Liver (tissue), 9 donors: Measurements from ENCODE around the gene TBC1D5. TPM values are rescaled to one million over a fixed set of nuclear protein-coding genes. Genes with fewer than 3 reads are reported as not detected.
A peak's percentile ranks its signal among the peaks of the same experiment; 100 is the strongest.

Experiments
- DNase-seq: peaks from one replicate; pipeline ENCODE4 v3.0.0-alpha.2; 2017; ENCODE audit warnings: low spot score
- H3K27ac ChIP-seq, 2 donors: one replicate each; pipeline ENCODE4 v1.7.0; 2013; ENCODE audit warnings: inconsistent platforms in 2 of 2, low read length in 2 of 2, control low read depth in 1 of 2, low read depth in 1 of 2, mild to moderate bottlenecking in 1 of 2
- H3K27me3 ChIP-seq, 4 donors: one replicate each; pipeline versions ENCODE4 v1.6.1 to v1.7.0; 2013; ENCODE audit warnings: low read length in 3 of 4, inconsistent platforms in 1 of 4, mild to moderate bottlenecking in 1 of 4, moderate library complexity in 1 of 4; ENCODE audit not compliant: control insufficient read depth in 4 of 4, insufficient read depth in 4 of 4
- H3K36me3 ChIP-seq, 4 donors: one replicate each; pipeline versions ENCODE4 v1.6.1 to v1.7.0; 2013; ENCODE audit warnings: low read length in 3 of 4, mild to moderate bottlenecking in 3 of 4, low read depth in 1 of 4, moderate library complexity in 1 of 4; ENCODE audit not compliant: control insufficient read depth in 4 of 4, insufficient read depth in 3 of 4
- H3K4me1 ChIP-seq, 4 donors: one replicate each; pipeline versions ENCODE4 v1.6.1 to v1.7.0; 2013; ENCODE audit warnings: low read length in 3 of 4, mild to moderate bottlenecking in 3 of 4, moderate library complexity in 1 of 4; ENCODE audit not compliant: control insufficient read depth in 4 of 4, insufficient read depth in 4 of 4
- H3K4me3 ChIP-seq, 3 donors: one replicate each; pipeline versions ENCODE4 v1.6.1 to v1.7.0; 2013; ENCODE audit warnings: low read length in 3 of 3, control low read depth in 1 of 3, low read depth in 1 of 3, mild to moderate bottlenecking in 1 of 3
- H3K9ac ChIP-seq, 2 donors: one replicate each; pipeline ENCODE4 v1.7.0; 2013; ENCODE audit warnings: low read length in 2 of 2, mild to moderate bottlenecking in 2 of 2, moderate library complexity in 2 of 2, control low read depth in 1 of 2, low read depth in 1 of 2
- H3K9me3 ChIP-seq, 4 donors: one replicate each; pipeline versions ENCODE4 v1.6.1 to v1.7.0; 2013; ENCODE audit warnings: low read length in 3 of 4; ENCODE audit not compliant: control insufficient read depth in 4 of 4
- ATF3 ChIP-seq: IDR thresholded peaks from 2 replicates; pipeline ENCODE4 v1.6.1; 2016; ENCODE audit warnings: antibody characterized with exemption
- CTCF ChIP-seq: fragments of 150-350 bp; IDR thresholded peaks from 2 replicates; pipeline ENCODE4 v1.5.1; 2017; ENCODE audit warnings: improper control_type of control experiment, low read depth, low read length; ENCODE audit not compliant: missing input control
- EGR1 ChIP-seq, 2 donors: IDR thresholded peaks; 2 replicates each; pipeline ENCODE4 v1.6.1; 2016 to 2018; ENCODE audit warnings: antibody characterized with exemption in 2 of 2, low read depth in 2 of 2
- FOXA1 ChIP-seq: IDR thresholded peaks from 2 replicates; pipeline ENCODE4 v1.6.1; 2016; ENCODE audit warnings: antibody characterized with exemption
- FOXA2 ChIP-seq: IDR thresholded peaks from 2 replicates; pipeline ENCODE4 v1.6.1; 2016; ENCODE audit warnings: antibody characterized with exemption
- GABPA ChIP-seq, 2 donors: IDR thresholded peaks in 1 of 2; conservative IDR thresholded peaks in 1 of 2; 2 replicates each; pipeline ENCODE4 v1.6.1; 2016; ENCODE audit warnings: antibody characterized with exemption in 2 of 2, mild to moderate bottlenecking in 1 of 2, moderate library complexity in 1 of 2
- HNF4A ChIP-seq, 2 donors: conservative IDR thresholded peaks; 2 replicates each; pipeline ENCODE4 v1.6.1; 2016; ENCODE audit warnings: antibody characterized with exemption in 2 of 2, mild to moderate bottlenecking in 2 of 2
- HNF4G ChIP-seq: IDR thresholded peaks from 2 replicates; pipeline ENCODE4 v1.6.1; 2016; ENCODE audit warnings: antibody characterized with exemption
- MAX ChIP-seq: IDR thresholded peaks from 2 replicates; pipeline ENCODE4 v1.6.1; 2016; ENCODE audit warnings: antibody characterized with exemption
- NR2F2 ChIP-seq: IDR thresholded peaks from 2 replicates; pipeline ENCODE4 v1.6.1; 2016; ENCODE audit warnings: antibody characterized with exemption
- RAD21 ChIP-seq, 2 donors: IDR thresholded peaks; 2 replicates each; pipeline ENCODE4 v1.6.1; 2016; ENCODE audit warnings: antibody characterized with exemption in 2 of 2, mild to moderate bottlenecking in 2 of 2
- REST ChIP-seq: IDR thresholded peaks from 2 replicates; pipeline ENCODE4 v1.6.1; 2016; ENCODE audit warnings: antibody characterized with exemption, mild to moderate bottlenecking
- RXRA ChIP-seq, 2 donors: IDR thresholded peaks; 2 replicates each; pipeline ENCODE4 v1.6.1; 2017 to 2018; ENCODE audit warnings: antibody characterized with exemption in 2 of 2, mild to moderate bottlenecking in 1 of 2
- SP1 ChIP-seq: IDR thresholded peaks from 2 replicates; pipeline ENCODE4 v1.6.1; 2018; ENCODE audit warnings: antibody characterized with exemption, mild to moderate bottlenecking
- TAF1 ChIP-seq: conservative IDR thresholded peaks from 2 replicates; pipeline ENCODE4 v1.6.1; 2016; ENCODE audit warnings: antibody characterized with exemption, mild to moderate bottlenecking
- YY1 ChIP-seq: IDR thresholded peaks from 2 replicates; pipeline ENCODE4 v1.6.1; 2016; ENCODE audit warnings: antibody characterized with exemption, mild to moderate bottlenecking
- ZBTB33 ChIP-seq: IDR thresholded peaks from 2 replicates; pipeline ENCODE4 v1.6.1; 2016; ENCODE audit warnings: antibody characterized with exemption
- WGBS: extraction: QIAGEN DNeasy Blood & Tissue Kit; methylation state at CpG from one replicate; pipeline ENCODE4 v1.1.7; 2013; 5-methylcytosine and 5-hydroxymethylcytosine counted together
- polyA plus RNA-seq, 2 donors: library from polyadenylated mRNA; stranded (reverse) in 1 of 2; unstranded in 1 of 2; fragments of 200-250 nt in 1 of 2; fragments of >200 nt in 1 of 2; fragmentation: Nextera tagmentation in 1 of 2; extraction: Ambion mirVana in 1 of 2; gene quantifications; one replicate each; pipeline versions ENCODE4 v1.2.1 to v1.2.3, GENCODE V29; 2013 to 2015
- total RNA-seq, 2 donors: library from RNA; depleted of rRNA; stranded (reverse); fragments of >200 nt; gene quantifications; one replicate each; pipeline ENCODE4 v1.2.3, GENCODE V29; 2014
- donor health status: healthy.
- donor health status: healthy.
- donor health status: healthy.
- donor health status: healthy.
- donor health status: healthy.

The TBC1D5 gene
- total and polyA plus RNA-seq, 4 donors: 9.1 to 45.6 (median 25.6) TPM

- H3K9me3 ChIP-seq: no peaks in the 10 kb centered on the region
- DNase-seq: no peak
- WGBS: 40% methylated on average over 2 of the region's 2 CpGs
Observed at GRCh38 chr3:17404548-17404947, 337.9 kb downstream of the TBC1D5 start.

GRCh38 chr3:17402442-17402841, 340.0 kb downstream of the TBC1D5 start:
- Histone ChIP-seq H3K4me1 (no peaks in the 10 kb centered on the region), H3K36me3 (peaks cover 0 to 5% (median under 1%) of the 10 kb centered on the region in 4 donors), H3K27ac (no peak overlapping the region), H3K9me3 (no peaks in the 10 kb centered on the region), H3K27me3 (no peaks in the 10 kb centered on the region), H3K9ac (no peak overlapping the region), H3K4me3 (no peak overlapping the region)
- no peak for DNase-seq
- 96% methylated on average over 3 of the region's 3 CpGs for WGBS
- TF ChIP-seq HNF4A (conservative IDR thresholded peaks at IDR 0.05): no peak

More at GRCh38 chr3:17404548-17404947, 337.9 kb downstream of the TBC1D5 start:
- Histone ChIP-seq H3K9ac (no peak overlapping the region), H3K27me3 (no peaks in the 10 kb centered on the region), H3K36me3 (peaks cover 0 to 5% (median under 1%) of the 10 kb centered on the region in 4 donors), H3K4me1 (no peaks in the 10 kb centered on the region), H3K4me3 (no peak overlapping the region), H3K27ac (no peak overlapping the region)
- no peak for TF ChIP-seq FOXA2
- TF ChIP-seq HNF4A (conservative IDR thresholded peaks at IDR 0.05): peak in 1 of 2 donors; percentile 8

- Histone ChIP-seq H3K36me3 (peaks cover 0 to 5% (median under 1%) of the 10 kb centered on the region in 4 donors), H3K9ac (no peak overlapping the region), H3K27ac (no peak overlapping the region), H3K4me1 (no peaks in the 10 kb centered on the region), H3K4me3 (no peak overlapping the region), H3K27me3 (no peaks in the 10 kb centered on the region), H3K9me3 (no peaks in the 10 kb centered on the region)
- WGBS: 16% methylated on average over 1 of the region's 1 CpG
- DNase-seq: no peak
- TF ChIP-seq ZBTB33: no peak
- TF ChIP-seq CTCF: no peak
- TF ChIP-seq RAD21 (IDR thresholded peaks at IDR 0.05): no peak
- no peak for TF ChIP-seq ATF3
- TF ChIP-seq TAF1: no peak
- TF ChIP-seq YY1: no peak
- TF ChIP-seq FOXA1: no peak
- TF ChIP-seq GABPA (IDR thresholded peaks at IDR 0.05 in 1 of 2, conservative IDR thresholded peaks at IDR 0.05 in 1 of 2): no peak
- TF ChIP-seq HNF4A (conservative IDR thresholded peaks at IDR 0.05): no peak
- TF ChIP-seq FOXA2: no peak
- TF ChIP-seq MAX: no peak
- no peak for TF ChIP-seq EGR1 (IDR thresholded peaks at IDR 0.05; ENCODE audit: low read depth in 2 of 2)
- no peak for TF ChIP-seq SP1
- TF ChIP-seq HNF4G: no peak
- TF ChIP-seq REST: no peak
- TF ChIP-seq NR2F2: no peak
- no peak for TF ChIP-seq RXRA (IDR thresholded peaks at IDR 0.05)
Observed at GRCh38 chr3:17401912-17402311, 340.5 kb downstream of the TBC1D5 start.
